NCI-H1694 (cell line): ENCODE data around the gene LSMEM2.
"Not testable (repeated sequence)": the region's sequence is repeated elsewhere in the genome, so short reads cannot be mapped to it uniquely, and the experiment has no call there.

Experiments used
- DNase-seq: peaks from one replicate; lab custom pipeline; 2025; lab: John Stamatoyannopoulos, UW

Gene LSMEM2

GRCh38 chr3:50264964-50265485 lies 13.9 kb upstream of the LSMEM2 start:
- DNase-seq: no peak

- no peak for DNase-seq
These were observed 13.3 kb upstream of the LSMEM2 start for GRCh38 chr3:50265571-50265970.

- DNase-seq: no peak
These were observed 12.9 kb upstream of the LSMEM2 start for GRCh38 chr3:50266017-50266416.

- DNase-seq: no peak
These were observed 12.1 kb upstream of the LSMEM2 start for GRCh38 chr3:50266836-50267235.

- no peak for DNase-seq
These were observed 11.5 kb upstream of the LSMEM2 start for GRCh38 chr3:50267280-50267913.

GRCh38 chr3:50268276-50268675 lies 10.6 kb upstream of the LSMEM2 start:
- DNase-seq: no peak

- DNase-seq: no peak
These were observed 10.0 kb upstream of the LSMEM2 start, which contains the start of gene SEMA3B for GRCh38 chr3:50268703-50269451. Gene SEMA3B (plus strand): TSS chr3:50269147. CDS start chr3:50269241, 94 bp downstream.

- DNase-seq: no peak
These were observed 9.4 kb upstream of the LSMEM2 start for GRCh38 chr3:50269460-50269859.

- no peak for DNase-seq
These were observed 8.9 kb upstream of the LSMEM2 start for GRCh38 chr3:50269977-50270413.

GRCh38 chr3:50270422-50271224 lies 8.3 kb upstream of the LSMEM2 start:
- DNase-seq: no peak

GRCh38 chr3:50271314-50271936 lies 7.5 kb upstream of the LSMEM2 start:
- DNase-seq: no peak

GRCh38 chr3:50272538-50272910 lies 6.4 kb upstream of the LSMEM2 start:
- not testable (repeated sequence) for DNase-seq

GRCh38 chr3:50272911-50273688 lies 5.8 kb upstream of the LSMEM2 start:
- no peak for DNase-seq

GRCh38 chr3:50273689-50274065 lies 5.2 kb upstream of the LSMEM2 start:
- no peak for DNase-seq

GRCh38 chr3:50274371-50275104 lies 4.3 kb upstream of the LSMEM2 start:
- peak; percentile 10 for DNase-seq

GRCh38 chr3:50275141-50275995 lies 3.5 kb upstream of the LSMEM2 start:
- no peak for DNase-seq

- no peak for DNase-seq
These were observed 2.7 kb upstream of the LSMEM2 start for GRCh38 chr3:50275996-50276761.

- no peak for DNase-seq
These were observed 2.2 kb upstream of the LSMEM2 start for GRCh38 chr3:50276762-50277101.
